ENCODE data around the gene TBC1D22A.

DNA sequence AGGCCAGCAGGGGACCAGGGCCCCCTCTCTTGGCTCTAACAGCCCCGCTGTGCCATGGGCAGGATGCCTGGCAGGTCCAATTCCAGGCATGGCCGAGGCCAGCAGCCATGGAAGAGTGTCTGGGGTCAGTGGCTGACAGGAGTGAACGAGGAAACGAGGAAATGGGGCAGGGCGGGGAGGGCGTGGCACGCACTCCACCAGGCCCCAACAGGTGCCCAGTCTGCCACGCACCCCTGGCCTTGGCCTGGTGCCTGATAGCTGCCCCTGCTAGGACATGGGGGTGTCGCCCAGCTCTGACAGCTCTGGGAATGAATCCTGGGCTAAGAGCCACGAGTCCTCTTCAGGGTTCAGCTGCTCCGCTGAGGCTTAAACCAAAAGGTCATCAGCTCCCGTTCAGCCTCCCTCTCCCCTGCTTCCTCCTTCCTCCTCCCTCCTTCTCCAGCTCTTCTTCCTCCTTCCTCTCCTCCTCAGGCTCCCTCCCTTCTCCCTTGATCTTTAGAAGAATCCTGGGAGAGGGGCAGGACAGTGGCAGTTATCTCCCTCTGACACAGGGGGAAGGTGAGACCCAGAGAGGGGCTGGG lies 11.5 kb upstream of the TBC1D22A start:
- TF ChIP-seq, protein P1, sequence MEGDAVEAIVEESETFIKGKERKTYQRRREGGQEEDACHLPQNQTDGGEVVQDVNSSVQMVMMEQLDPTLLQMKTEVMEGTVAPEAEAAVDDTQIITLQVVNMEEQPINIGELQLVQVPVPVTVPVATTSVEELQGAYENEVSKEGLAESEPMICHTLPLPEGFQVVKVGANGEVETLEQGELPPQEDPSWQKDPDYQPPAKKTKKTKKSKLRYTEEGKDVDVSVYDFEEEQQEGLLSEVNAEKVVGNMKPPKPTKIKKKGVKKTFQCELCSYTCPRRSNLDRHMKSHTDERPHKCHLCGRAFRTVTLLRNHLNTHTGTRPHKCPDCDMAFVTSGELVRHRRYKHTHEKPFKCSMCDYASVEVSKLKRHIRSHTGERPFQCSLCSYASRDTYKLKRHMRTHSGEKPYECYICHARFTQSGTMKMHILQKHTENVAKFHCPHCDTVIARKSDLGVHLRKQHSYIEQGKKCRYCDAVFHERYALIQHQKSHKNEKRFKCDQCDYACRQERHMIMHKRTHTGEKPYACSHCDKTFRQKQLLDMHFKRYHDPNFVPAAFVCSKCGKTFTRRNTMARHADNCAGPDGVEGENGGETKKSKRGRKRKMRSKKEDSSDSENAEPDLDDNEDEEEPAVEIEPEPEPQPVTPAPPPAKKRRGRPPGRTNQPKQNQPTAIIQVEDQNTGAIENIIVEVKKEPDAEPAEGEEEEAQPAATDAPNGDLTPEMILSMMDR (IDR thresholded peaks at IDR 0.05 in 4 of 5, conservative IDR thresholded peaks at IDR 0.05 in 1 of 5): no peak
- no peak for TF ChIP-seq POLR2A (IDR thresholded peaks at IDR 0.05)

All from gastrocnemius medialis (tissue), 4 donors.